Umbilical cord (tissue), 2 donors: Measurements from ENCODE around the gene EIF5A. TPM values are rescaled to one million over a fixed set of nuclear protein-coding genes. Genes with fewer than 3 reads are reported as not detected.
"Not testable (repeated sequence)": the region's sequence is repeated elsewhere in the genome, so short reads cannot be mapped to it uniquely, and the experiment has no call there.

Source experiments
- DNase-seq: peaks from one replicate; pipeline ENCODE4 v3.0.0-alpha.2; 2015; ENCODE audit warnings: low spot score
- total RNA-seq: library from RNA; depleted of rRNA; stranded (reverse); fragments of >200 nt; gene quantifications from one replicate; pipeline ENCODE4 v1.2.3, GENCODE V29; 2014; ENCODE audit warnings: low replicate concordance; ENCODE audit not compliant: insufficient read depth

Gene EIF5A
- total RNA-seq, 1 donor from 2014 or later: 136 TPM

DNA sequence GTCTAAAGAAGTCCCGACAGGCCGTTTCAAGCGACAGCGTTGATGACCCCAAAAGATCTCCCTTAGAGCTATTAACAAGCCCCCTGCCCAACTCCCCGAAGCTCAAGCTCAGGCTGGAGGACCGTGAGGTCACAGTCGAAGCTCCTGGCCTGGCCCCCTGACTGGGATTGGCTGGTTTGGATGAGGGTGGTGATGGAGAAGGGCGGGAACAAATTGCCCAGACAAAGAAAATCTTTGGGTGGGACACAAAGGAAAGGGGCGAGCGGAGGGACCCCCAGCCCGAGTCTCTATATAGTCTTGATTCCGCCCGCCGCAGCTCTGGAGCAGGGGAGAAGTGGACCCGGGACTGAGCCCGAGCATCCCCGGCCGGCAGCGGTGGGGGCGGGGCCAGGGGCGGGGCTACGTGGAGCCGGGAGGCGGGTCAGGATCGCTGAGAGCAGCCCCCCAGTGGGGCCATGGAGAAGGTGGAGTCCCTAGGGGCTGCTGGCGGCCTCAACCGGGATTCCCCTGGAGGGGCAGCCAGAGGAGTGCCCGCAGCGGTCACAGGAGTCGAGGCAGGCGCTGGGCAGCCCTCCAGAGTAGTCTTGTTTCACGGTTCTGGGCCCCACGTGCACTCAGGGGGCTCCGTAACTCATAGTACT, 22.7 kb downstream of the EIF5A start:
- DNase-seq: peak; percentile 93

DNA sequence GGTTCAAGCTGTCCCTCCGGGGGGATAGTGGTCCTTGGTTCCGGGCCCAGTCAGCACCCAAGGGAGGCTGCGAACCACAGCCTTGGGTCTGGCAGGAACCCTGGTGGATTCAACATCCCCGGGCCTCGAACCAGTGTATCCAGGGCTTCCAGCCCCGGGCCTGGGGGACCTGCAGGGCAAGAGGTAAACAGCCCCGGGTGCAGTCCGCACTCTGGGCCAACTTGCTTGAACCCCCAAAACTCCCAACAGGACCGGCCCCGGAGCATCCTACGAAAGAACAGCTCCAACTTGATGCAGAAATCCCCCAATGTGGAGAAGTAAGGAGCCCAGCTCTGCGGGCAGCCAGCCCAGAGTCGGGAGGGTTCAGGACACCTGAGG, 23.2 kb downstream of the EIF5A start:
- DNase-seq: no peak

DNA sequence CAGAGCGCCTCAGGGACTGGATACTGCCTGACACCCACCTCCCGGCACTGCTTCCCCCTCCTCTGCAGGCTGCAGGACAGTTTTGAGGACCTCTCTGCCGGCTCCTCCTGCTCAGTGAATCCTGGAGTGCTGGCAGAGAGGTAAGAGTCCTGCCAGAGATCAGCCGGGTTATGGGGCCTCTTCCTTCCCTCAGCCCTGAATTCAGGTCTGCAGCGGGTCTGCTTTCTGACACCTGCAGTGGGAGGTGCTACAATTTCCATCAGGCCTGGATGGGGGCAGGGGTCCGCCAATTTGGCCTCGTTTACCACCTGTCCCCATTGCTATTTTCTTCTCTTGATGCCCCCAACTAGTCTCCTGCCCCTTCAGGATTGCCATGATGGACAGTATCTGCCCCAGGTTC, 24.7 kb downstream of the EIF5A start:
- no peak for DNase-seq

DNA sequence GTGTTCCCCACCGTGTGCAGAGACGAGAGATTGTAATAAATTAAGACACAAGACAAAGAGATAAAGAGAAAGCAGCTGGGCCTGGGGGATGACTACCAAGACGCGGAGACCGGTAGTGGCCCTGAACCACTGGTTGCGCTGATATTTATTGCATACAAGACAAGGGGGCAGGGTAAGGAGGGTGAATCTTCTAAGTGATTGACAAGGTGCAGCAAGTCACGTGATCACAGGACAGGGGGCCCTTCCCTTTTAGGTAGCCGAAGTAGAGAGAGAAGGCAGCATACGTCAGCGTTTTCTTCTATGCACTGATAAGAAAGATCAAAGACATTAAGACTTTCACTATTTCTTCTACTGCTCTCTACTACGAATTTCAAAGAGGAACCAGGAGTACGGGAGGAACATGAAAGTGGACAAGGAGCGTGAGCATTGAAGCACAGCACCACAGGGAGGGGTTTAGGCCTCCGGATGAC, 25.2 kb downstream of the EIF5A start:
- DNase-seq: peak; percentile 43

DNA sequence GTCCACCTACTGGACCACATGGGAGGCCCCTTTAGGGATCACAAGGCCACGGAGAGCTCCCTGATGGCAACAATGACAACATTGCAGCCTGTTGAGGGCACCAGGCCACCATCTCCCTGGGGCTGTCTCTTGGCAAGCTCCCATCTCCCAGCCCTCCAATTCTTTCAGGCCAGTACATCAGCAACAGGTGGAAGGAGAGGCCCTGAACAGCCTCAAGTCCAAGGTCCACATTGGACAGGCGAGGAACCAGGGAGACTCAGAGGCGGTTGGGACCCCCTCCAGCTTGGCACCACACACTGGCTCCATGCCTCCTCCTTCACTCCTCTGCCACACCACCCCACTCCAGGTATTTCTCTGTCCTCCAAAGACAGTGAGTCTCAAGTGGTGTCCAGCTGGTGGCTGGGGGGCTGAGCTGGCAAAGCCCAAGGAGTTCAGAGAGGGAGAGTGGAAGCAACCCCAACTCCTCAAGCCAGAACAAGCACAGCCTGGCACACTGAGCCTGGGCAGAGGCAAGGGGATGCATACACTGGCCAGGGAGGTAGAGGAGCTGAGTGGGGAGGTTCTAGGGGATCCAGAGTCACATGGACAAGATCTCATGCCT, 27.6 kb downstream of the EIF5A start:
- no peak for DNase-seq

DNA sequence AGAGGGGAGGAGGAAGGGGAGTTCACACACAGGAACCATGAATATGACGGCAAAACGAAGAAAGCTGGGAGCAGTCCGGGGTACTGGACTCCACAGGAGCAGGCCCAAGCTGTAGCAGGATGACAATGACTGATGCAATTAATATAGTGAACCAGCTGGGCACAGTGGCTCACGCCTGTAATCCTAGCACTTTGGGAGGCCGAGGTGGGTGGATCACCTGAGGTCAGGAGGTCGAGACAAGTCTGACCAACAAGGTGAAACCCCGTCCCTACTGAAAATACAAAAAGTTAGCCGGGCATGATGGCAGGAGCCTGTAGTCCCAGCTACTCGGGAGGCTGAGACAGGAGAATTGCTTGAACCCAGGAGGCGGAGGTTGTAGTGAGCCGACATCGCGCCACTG, 28.3 kb downstream of the EIF5A start:
- not testable (repeated sequence) for DNase-seq

DNA sequence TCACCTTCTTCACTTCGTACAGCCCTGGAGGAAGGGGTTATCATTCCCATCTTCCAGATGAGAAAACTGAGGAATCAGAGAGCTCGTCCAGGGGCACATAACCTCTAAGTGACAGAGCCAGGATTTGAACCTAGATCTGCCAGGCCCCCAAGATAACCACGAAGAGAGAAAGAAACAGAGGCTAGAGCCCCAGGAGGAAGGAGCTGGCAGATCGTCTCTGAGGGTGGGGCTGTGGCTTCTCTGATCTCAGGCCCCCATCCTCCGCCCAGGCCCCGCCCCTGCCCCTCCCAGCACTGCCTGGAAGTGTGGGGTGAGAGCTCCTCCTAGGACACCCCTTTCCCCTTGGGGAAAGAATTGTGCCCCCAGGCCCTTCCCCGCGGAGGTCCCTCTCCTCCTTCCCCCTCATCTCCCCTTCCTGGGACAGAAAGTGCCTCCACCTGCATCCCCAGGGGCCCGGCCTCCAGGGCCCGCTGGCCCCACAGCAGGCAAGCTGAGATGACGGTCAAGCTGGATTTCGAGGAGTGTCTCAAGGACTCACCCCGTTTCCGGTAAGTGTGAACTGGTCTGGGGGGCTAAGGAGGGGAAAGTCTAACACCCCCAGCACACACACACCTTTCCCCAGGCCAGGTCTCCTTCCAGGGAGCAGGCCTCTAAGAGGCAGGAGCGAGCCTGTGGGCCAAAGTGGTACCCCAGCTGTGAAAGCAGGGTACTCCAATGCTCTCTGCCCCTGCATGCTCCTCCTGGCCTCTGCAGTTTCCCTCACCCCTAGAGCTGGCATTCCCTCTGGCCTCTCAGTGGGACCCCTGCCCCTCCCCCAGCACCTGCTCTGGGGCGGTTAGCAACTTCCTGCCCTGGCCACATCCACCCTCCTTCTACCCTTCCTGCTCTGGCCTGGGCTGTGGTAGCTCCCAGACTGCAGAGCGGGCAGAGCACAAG, 29.1 kb downstream of the EIF5A start, which contains the start of gene ACAP1:
Gene ACAP1, plus strand, starts transcription at position 290 of the 936 bp plus-strand sequence. Its CDS starts 206 bp downstream, at position 496.
- DNase-seq: no peak

DNA sequence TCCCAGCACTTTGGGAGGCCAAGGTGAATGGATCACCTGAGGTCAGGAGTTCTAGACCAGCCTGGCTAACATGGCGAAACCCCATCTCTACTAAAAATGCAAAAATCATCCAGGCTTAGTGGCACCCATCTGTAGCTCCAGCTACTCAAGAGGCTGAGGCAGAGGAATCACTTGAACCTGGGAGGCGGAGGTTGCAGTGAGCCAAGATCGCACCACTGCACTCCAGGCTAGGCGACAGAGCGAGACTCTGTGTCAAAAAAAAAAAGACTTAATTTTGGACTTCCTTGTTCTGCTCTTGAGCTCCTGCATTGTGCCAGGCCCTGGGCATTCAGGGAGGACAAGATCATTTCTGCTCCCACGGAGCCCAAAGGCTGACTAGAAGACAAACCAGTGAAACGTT, 30.2 kb downstream of the EIF5A start:
- DNase-seq: not testable (repeated sequence)

DNA sequence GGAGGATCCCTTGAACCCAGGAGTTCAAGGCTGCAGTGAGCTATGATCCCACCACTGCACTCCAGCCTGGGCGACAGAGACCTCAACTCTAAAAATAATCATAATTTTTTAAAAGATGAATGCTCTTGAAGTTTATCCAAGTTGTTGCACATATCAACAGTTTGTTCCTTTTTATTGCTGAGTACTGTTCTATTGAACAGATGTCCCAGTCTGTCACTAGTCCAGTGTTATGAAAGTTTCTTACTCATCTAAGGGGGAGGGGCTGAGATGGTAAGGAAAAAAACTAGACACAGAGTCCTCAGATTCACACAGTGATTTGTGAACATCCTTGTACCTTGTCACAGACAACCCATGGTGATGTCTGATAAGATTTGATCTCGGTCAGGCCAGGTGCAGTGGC, 32.8 kb downstream of the EIF5A start:
- no peak for DNase-seq

DNA sequence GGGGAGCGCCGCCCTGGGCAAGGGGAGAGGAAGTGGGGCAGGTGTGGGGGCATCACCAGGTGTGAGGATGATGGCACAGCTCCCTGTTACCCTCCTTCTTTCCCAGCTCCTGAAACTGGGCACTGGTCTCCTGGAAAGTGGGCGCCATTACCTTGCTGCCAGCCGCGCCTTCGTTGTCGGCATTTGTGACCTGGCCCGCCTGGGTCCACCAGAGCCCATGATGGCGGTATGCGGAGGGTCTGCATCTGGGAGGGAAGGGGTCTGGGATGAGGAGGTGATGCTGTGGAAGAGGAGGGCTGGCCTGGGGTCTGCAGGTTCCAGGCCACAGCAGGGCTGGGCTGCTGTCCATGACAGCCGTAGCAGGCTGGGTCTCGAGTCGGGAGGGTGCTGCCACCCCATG, 34.4 kb downstream of the EIF5A start:
- DNase-seq: no peak

DNA sequence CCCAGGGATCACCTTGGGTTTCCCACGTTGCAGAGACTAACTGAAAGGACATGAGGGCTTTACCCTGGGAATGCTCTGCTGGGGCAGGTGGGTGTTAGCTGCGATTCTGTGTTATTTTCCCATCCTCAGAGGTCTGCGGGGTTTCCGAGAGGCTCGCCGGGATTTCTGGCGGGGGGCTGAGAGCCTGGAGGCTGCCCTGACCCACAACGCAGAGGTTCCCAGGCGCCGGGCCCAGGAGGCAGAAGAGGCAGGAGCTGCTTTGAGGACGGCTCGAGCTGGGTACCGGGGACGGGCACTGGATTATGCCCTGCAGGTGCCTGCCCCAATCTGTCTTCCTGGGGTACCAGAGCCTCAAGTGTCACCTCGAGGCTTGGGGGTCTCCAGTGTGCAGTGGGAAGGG, 35.8 kb downstream of the EIF5A start:
- DNase-seq: no peak

DNA sequence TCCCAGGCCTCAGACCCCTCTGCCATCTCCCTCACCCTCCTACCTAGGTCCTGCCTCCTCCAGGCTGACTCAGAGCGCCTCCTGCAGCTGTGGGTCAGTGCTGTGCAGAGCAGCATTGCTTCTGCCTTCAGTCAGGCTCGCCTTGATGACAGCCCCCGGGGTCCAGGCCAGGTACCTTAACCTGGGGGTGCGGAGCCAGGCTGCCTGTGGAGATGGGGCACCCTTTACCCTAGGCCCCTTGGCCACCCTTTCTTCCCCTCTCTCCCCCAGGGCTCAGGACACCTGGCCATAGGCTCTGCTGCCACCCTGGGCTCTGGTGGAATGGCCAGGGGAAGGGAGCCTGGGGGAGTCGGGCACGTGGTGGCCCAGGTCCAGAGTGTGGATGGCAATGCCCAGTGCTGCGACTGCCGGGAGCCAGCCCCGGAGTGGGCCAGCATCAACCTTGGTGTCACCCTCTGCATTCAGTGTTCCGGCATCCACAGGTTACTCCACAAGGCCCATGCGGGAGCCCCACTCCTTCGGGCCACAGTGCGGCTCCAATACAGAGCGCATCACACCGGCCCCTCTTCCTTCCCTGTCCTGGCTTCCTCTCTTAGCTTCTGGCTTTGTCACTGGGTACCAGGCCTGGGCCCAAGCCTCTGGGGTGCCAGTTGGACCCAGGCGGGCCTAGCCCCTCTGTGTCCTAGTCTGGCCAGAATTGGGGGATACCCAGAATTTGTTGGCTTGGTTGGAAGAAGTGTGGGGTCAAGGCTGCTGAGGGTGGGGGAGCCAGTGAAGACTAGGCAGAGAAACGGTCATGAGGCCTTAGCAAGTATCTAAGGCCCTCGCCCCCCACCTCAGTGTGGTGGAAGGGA, 39.6 kb downstream of the EIF5A start:
- no peak for DNase-seq

DNA sequence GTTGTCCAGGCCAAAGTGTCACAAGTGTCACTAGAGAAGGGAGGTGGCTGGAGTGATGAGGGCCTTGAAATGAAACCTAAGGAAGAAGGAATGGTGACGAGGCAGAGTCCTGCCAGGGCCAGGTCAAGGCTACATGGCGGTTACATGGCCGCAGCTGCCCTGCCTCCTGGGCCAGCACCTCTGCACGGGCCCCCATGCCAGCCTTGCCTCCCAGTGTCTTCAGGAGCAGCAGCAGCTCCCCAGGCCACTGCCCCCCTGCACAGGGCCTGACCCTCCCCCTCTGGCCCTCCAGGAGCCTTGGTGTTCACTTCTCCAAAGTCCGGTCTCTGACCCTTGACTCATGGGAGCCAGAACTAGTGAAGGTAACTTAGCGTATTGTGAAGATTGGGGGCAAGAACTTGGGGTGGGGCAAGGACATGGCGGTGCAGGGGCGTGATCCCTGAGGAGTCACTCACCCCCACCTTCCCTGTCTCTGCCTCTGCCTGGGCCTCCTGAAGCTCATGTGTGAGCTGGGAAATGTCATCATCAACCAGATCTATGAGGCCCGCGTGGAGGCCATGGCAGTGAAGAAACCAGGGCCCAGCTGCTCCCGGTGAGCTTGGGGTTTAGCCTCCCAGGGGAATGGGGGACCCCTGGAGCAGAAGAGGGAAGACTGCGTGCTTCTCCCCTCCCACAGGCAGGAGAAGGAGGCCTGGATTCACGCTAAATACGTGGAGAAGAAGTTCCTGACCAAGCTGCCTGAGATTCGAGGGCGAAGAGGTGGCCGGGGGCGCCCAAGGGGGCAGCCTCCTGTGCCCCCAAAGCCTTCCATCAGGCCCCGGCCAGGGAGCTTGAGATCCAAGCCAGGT, 40.4 kb downstream of the EIF5A start:
- DNase-seq: peak; percentile 69

DNA sequence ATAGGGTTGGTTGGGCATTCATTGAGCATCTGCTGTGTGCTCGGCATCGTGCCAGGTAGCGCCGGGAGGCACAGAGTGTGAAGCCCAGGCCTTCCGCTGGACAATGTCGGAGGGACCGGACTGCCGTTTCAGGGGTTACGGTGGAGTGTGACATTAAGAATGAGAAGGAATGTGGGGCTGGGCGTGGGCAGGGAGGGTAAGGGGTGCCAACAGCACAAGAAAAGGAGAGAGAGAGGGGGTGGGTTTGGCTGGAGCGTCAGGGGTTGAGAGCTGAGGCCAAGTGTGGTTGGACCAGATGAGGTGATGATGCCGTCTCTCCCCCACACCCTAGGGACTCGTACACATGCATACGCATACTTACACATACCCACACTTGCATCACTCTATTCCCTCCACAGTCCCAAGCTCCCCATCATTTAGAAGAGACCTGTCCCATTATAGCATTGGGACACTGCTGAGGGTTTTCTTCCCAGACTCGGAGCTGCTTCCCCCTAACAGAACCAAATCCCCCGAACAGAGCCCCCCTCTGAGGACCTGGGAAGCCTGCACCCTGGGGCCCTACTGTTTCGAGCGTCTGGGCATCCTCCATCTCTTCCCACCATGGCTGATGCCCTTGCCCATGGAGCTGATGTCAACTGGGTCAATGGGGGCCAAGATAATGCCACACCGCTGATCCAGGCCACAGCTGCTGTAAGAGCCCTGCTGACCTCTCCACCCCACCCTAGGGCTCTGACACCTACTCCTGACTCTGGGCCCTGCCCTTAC, 41.2 kb downstream of the EIF5A start:
- no peak for DNase-seq

DNA sequence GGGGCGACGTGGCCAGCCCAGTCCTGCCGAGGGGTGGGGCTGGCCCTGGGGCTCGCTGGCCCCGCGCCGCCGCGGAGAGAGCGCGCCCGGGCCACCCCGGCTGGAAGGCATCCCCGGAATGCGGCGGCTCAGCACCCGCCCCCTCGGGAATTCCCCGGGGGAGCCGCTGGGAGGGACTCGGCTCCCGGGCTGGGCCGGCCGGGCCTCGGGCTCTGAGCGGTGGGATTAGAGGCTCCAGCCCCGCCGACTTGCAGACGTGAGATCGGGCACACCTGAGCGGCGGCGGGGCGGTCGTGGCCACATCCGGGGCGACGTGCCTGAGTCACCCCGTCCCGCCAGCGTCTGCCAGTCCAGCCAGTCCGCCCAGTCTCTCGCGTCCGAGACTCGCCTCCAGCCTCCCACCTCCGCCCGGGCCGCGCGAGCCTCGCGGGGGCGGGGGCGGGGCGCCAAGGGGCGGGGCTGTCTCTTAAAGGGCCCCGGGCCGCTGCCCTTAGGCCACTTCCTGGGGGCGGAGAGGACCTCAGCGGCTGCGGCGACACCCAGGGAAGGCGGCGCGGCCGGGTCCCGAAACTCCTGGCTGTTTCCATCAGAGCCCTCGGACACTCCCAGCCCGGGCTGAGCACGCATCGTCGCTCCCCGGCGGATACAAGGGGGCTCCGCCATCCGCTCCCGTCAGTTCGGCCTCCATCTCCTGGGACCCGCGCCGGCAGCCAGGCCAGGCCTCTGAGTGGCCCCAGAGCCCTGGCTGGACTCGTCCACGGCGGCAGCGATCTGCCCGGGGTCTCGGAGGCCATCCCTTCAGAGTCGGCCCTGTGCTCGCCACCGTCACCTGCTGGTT, 44.5 kb downstream of the EIF5A start, which contains the start of gene KCTD11:
Gene KCTD11, plus strand, starts transcription at position 498 of the 838 bp plus-strand sequence.
- peak; percentile 95 for DNase-seq

DNA sequence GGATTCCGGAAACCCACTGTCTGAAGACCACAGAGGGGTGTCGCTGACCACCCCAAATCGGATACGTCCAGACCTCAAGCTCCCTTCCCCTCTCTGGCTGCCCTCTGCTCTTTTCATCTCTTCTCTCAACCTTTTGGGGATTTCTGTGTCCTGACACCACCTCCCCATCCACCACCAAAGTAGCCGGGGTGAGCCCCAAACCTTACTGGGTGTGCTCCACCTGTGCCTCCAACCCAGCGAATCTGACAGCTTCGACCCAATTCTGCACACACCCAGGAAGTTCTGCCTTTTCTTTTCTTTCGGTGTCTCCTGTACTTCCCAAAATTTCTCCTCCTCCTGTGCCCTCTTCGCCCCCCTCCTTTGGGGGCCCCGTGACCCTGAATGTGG, 45.1 kb downstream of the EIF5A start:
- no peak for DNase-seq

DNA sequence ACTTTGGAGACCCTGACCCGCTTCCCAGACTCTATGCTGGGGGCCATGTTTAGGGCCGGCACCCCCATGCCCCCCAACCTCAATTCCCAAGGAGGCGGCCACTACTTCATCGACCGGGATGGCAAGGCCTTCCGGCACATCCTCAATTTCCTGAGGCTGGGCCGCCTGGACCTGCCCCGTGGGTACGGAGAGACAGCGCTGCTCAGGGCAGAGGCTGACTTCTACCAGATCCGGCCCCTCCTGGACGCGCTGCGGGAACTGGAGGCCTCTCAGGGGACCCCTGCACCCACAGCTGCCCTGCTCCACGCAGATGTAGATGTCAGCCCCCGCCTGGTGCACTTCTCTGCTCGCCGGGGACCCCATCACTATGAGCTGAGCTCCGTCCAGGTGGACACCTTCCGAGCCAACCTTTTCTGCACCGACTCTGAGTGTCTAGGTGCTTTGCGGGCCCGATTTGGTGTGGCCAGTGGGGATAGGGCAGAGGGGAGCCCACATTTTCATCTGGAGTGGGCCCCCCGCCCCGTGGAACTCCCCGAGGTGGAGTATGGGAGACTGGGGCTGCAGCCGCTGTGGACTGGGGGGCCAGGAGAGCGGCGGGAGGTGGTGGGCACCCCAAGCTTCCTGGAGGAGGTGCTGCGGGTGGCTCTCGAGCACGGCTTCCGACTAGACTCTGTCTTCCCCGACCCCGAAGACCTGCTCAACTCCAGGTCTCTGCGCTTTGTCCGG, 45.6 kb downstream of the EIF5A start:
- DNase-seq: no peak

DNA sequence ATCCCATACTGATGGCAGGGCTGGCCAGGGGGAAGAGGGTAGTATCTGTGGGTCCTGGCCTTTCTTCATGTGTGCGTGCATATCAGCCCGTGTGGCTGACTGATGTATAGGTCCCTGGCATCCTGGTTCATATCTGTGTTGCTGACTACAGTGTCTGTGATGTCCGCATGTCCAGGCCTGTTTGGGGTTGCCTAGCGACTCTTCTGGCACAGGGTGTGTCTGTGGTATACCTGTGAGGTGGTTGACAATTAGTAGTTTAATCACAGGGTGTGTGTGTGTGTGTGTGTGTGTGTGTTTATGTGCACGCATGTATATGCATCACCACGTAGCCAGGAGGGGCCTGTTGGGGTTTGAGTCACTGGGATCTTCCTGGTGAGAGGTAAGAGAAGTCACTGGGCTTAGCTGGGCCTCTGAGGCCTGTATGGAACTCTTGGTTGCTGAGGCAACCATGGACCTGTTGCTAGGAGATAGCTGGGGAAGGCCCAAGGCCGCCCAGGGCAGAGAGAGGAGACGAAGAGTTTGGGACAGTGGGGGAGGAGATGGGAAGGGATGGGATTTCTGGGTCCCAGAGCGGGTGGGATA, 46.9 kb downstream of the EIF5A start:
- DNase-seq: peak; percentile 93
